Nephron (organoid): ENCODE measurements around the gene HMGB1.

ENCODE experiments used
- H3K27ac Mint-ChIP-seq, 3 experiments: 2 replicates each; pipeline ENCODE4 v1.8.0; 2020; ENCODE audit warnings: mixed read lengths in 3 of 3, mild to moderate bottlenecking in 2 of 3, moderate library complexity in 1 of 3
- H3K27me3 Mint-ChIP-seq: 2 replicates; pipeline ENCODE4 v1.8.0; 2021; ENCODE audit warnings: low read depth, mild to moderate bottlenecking, moderate library complexity, mixed read lengths
- H3K36me3 Mint-ChIP-seq: 2 replicates; pipeline ENCODE4 v1.8.0; 2020; ENCODE audit warnings: low read depth, mixed read lengths
- H3K4me1 Mint-ChIP-seq: 2 replicates; pipeline ENCODE4 v1.8.0; 2020; ENCODE audit warnings: mixed read lengths
- H3K4me3 Mint-ChIP-seq, 3 experiments: 2 replicates each; pipeline ENCODE4 v1.8.0; 2020; ENCODE audit warnings: mild to moderate bottlenecking in 3 of 3, mixed read lengths in 3 of 3, moderate library complexity in 2 of 3
- H3K9me3 Mint-ChIP-seq: 2 replicates; pipeline ENCODE4 v1.8.0; 2020; ENCODE audit warnings: mixed read lengths
- CTCF ChIP-seq, 3 experiments: fragments of 200-600 bp; sonication (generic); IDR thresholded peaks; one replicate each; pipeline ENCODE4 v1.5.0; 2021; ENCODE audit warnings: antibody characterized with exemption in 3 of 3; ENCODE audit not compliant: unreplicated experiment in 3 of 3

HMGB1 gene

GRCh38 chr13:30435911-30436451, 29.8 kb downstream of the HMGB1 start:
- no peak overlapping the region for H3K27ac Mint-ChIP-seq
- no peaks in the 10 kb centered on the region for H3K4me1 Mint-ChIP-seq
- H3K9me3 Mint-ChIP-seq = no peaks in the 10 kb centered on the region
- TF ChIP-seq CTCF (IDR thresholded peaks at IDR 0.05; ENCODE audit: unreplicated experiment in 3 of 3) = no peak
- H3K4me3 Mint-ChIP-seq = no peak overlapping the region
- peaks cover 13% of the 10 kb centered on the region for H3K27me3 Mint-ChIP-seq
- H3K36me3 Mint-ChIP-seq = no peaks in the 10 kb centered on the region

DNA sequence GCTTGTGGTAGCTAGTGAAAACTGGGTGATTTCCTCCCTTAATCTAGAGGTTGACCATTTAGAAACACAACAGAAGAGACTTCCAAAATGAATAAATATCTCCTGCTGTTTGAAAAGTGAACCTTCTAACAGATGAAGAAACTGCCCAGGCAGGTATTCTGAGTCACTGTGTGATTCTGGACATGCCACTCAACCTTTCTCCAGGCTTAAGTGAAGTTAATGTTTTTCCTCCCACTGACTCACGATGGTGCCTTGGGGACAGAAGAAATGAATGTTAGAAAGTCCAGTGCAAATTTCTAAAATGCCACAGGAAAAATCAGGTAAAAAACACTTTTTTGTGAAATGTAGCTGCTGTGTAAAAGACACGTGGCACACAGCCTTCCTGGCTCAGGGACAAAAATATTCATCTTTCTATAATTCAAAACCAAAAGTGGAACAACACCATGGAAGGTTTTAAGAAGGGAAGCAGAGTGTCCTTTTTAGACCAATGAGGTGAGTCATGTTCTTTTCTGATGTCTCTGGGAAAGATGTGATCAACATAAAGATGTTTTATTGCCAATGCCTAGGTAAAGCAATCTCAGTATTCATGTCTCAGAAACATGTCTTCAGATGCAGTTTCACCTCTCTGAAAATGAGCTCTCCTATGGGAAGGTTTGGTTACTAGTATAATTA, 34.3 kb downstream of the HMGB1 start:
- Mint-ChIP-seq H3K4me1 (no peaks in the 10 kb centered on the region), H3K36me3 (no peaks in the 10 kb centered on the region), H3K4me3 (no peak overlapping the region), H3K27ac (no peak overlapping the region), H3K9me3 (no peaks in the 10 kb centered on the region), H3K27me3 (peaks cover 14% of the 10 kb centered on the region)
- TF ChIP-seq CTCF (IDR thresholded peaks at IDR 0.05; ENCODE audit: unreplicated experiment in 3 of 3) = no peak

DNA sequence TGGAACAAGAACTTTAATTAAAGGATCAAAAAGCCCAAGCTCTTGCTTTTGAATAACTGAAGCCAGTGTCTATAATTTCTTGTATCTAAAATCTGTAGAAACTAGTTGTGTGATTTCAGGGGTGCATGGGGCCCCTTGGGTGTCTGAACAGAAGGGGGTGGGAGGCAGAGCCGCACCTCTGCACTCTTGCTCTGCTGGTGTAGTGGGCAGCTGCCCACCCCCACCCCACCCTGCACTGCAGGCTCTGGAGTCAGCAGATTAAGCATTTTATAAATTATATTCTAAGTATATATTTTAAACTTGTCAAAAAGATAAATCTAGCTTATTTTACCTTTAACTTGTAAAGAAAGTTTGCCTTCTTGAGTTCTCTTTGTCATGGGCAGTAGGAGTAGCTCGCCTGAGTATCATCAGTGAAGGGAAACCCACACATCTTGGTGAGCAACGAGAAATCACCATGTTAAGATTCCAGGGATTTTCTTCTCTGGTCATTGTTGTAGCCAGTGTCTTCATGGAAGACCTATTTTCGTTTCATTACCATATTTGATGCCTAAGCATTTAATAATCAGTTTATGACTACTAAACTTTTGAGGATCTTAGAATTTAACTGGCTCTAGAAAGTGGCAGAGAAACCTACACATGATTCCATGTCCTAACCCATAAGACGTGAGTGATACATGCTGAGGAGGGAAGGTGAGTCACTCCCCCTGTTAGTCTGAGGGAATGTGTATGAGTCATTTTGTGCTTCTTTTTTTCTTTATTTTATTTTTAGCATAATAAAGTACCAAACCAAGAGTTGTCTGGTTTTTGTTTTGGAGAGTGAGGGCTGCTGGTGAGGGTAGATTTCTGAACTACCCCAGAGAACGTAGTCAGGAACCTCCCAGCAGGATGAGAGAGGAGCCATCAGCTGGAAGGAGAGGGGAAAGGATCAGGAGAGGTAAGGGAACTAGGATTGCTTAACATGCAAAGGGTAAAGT, 35.7 kb downstream of the HMGB1 start:
- Mint-ChIP-seq H3K36me3 (no peaks in the 10 kb centered on the region), H3K4me1 (no peaks in the 10 kb centered on the region), H3K9me3 (no peaks in the 10 kb centered on the region), H3K4me3 (no peak overlapping the region), H3K27ac (no peak overlapping the region), H3K27me3 (peaks cover 21% of the 10 kb centered on the region)
- no peak for TF ChIP-seq CTCF (IDR thresholded peaks at IDR 0.05; ENCODE audit: unreplicated experiment in 3 of 3)

GRCh38 chr13:30429235-30429634, 36.5 kb downstream of the HMGB1 start:
- H3K27ac Mint-ChIP-seq = no peak overlapping the region
- H3K36me3 Mint-ChIP-seq = no peaks in the 10 kb centered on the region
- no peak overlapping the region for H3K4me3 Mint-ChIP-seq
- no peak for TF ChIP-seq CTCF (IDR thresholded peaks at IDR 0.05; ENCODE audit: unreplicated experiment in 3 of 3)
- no peaks in the 10 kb centered on the region for H3K4me1 Mint-ChIP-seq
- H3K27me3 Mint-ChIP-seq = peaks cover 25% of the 10 kb centered on the region
- H3K9me3 Mint-ChIP-seq = no peaks in the 10 kb centered on the region

- TF ChIP-seq CTCF (IDR thresholded peaks at IDR 0.05; ENCODE audit: unreplicated experiment in 3 of 3) = no peak
- H3K4me1 Mint-ChIP-seq = peaks cover 18% of the 10 kb centered on the region
Measured at GRCh38 chr13:30423891-30424290, 41.8 kb downstream of the HMGB1 start.

More at GRCh38 chr13:30423891-30424290, 41.8 kb downstream of the HMGB1 start:
- Mint-ChIP-seq H3K9me3 (no peaks in the 10 kb centered on the region), H3K36me3 (no peaks in the 10 kb centered on the region), H3K4me3 (peak overlapping the region; percentile 32 to 59 (median 38)), H3K27ac (no peak overlapping the region), H3K27me3 (peaks cover 35% of the 10 kb centered on the region)
